ENCODE data around the gene MARVELD1.

Gene MARVELD1

GRCh38 chr10:97684866-97685394 lies 28.6 kb upstream of the MARVELD1 start:
- Histone ChIP-seq H2AFZ (ENCODE audit: insufficient read depth, low read length, poor library complexity) (no peak overlapping the region), H3K4me2 (ENCODE audit: low read length) (peak overlapping the region; percentile 7), H2BK120ac (ENCODE audit: insufficient read depth, low read length, poor library complexity) (no peak overlapping the region), H4K8ac (ENCODE audit: low read depth, low read length) (no peak overlapping the region), H3K27ac (ENCODE audit: low read depth, low read length) (no peak overlapping the region), H3K23ac (ENCODE audit: low read length) (no peak overlapping the region), H3K79me1 (ENCODE audit: low read length) (peaks cover 12% of the 10 kb centered on the region), H3K79me2 (ENCODE audit: control insufficient read depth, insufficient read depth, low read length, poor library complexity) (peaks cover 5% of the 10 kb centered on the region), H3K9ac (ENCODE audit: low read length) (no peak overlapping the region), H2AK5ac (ENCODE audit: low read length) (no peak overlapping the region), H3K4me3 (ENCODE audit: low read depth, low read length) (no peak overlapping the region), H4K12ac (ENCODE audit: low read depth, low read length) (no peak overlapping the region), H3K18ac (ENCODE audit: low read length) (no peak overlapping the region), H3K4me1 (ENCODE audit: control insufficient read depth in 1 of 2, insufficient read depth in 2 of 2, low read length in 2 of 2) (peaks cover 16 to 19% of the 10 kb centered on the region in 2 experiments), H4K91ac (ENCODE audit: low read depth, low read length) (no peak overlapping the region), H3K36me3 (ENCODE audit: control insufficient read depth in 1 of 2, insufficient read depth in 2 of 2, low read length in 2 of 2) (no peaks in the 10 kb centered on the region), H3K4ac (ENCODE audit: low read depth, low read length) (no peak overlapping the region), H2BK5ac (ENCODE audit: low read depth, low read length, poor library complexity) (no peak overlapping the region), H3K14ac (ENCODE audit: low read length) (no peak overlapping the region), H3K27me3 (ENCODE audit: insufficient read depth, low read length) (no peaks in the 10 kb centered on the region), H3K9me3 (ENCODE audit: insufficient read depth, low read depth, low read length) (no peaks in the 10 kb centered on the region), H2BK12ac (ENCODE audit: low read length) (no peak overlapping the region)
- no peak for DNase-seq
- WGBS (ENCODE audit: extremely low coverage, insufficient coverage, insufficient read length), result no CpG with 5 or more reads among the region's 5 CpGs

GRCh38 chr10:97685395-97685958 lies 28.1 kb upstream of the MARVELD1 start:
- WGBS (ENCODE audit: extremely low coverage, insufficient coverage, insufficient read length), result no CpG with 5 or more reads among the region's 2 CpGs
- H3K4me2 ChIP-seq (ENCODE audit: low read length), result peak overlapping the region; percentile 7
- no peak overlapping the region for H3K23ac ChIP-seq (ENCODE audit: low read length)
- H3K4me1 ChIP-seq (ENCODE audit: control insufficient read depth in 1 of 2, insufficient read depth in 2 of 2, low read length in 2 of 2), result peaks cover 16 to 19% of the 10 kb centered on the region in 2 experiments
- no peak overlapping the region for H3K9ac ChIP-seq (ENCODE audit: low read length)
- peak; percentile 40 to 67 for DNase-seq
- H4K91ac ChIP-seq (ENCODE audit: low read depth, low read length), result no peak overlapping the region
- H3K18ac ChIP-seq (ENCODE audit: low read length), result no peak overlapping the region
- no peaks in the 10 kb centered on the region for H3K9me3 ChIP-seq (ENCODE audit: insufficient read depth, low read depth, low read length)
- no peak overlapping the region for H3K4me3 ChIP-seq (ENCODE audit: low read depth, low read length)
- H3K14ac ChIP-seq (ENCODE audit: low read length), result no peak overlapping the region
- H2BK5ac ChIP-seq (ENCODE audit: low read depth, low read length, poor library complexity), result no peak overlapping the region
- peaks cover 4% of the 10 kb centered on the region for H3K79me2 ChIP-seq (ENCODE audit: control insufficient read depth, insufficient read depth, low read length, poor library complexity)
- H2AK5ac ChIP-seq (ENCODE audit: low read length), result no peak overlapping the region
- peaks cover 12% of the 10 kb centered on the region for H3K79me1 ChIP-seq (ENCODE audit: low read length)
- H4K12ac ChIP-seq (ENCODE audit: low read depth, low read length), result no peak overlapping the region
- H3K27ac ChIP-seq (ENCODE audit: low read depth, low read length), result no peak overlapping the region
- no peak overlapping the region for H4K8ac ChIP-seq (ENCODE audit: low read depth, low read length)
- no peak overlapping the region for H3K4ac ChIP-seq (ENCODE audit: low read depth, low read length)
- no peaks in the 10 kb centered on the region for H3K36me3 ChIP-seq (ENCODE audit: control insufficient read depth in 1 of 2, insufficient read depth in 2 of 2, low read length in 2 of 2)
- no peaks in the 10 kb centered on the region for H3K27me3 ChIP-seq (ENCODE audit: insufficient read depth, low read length)
- H2BK120ac ChIP-seq (ENCODE audit: insufficient read depth, low read length, poor library complexity), result no peak overlapping the region
- no peak overlapping the region for H2BK12ac ChIP-seq (ENCODE audit: low read length)
- H2AFZ ChIP-seq (ENCODE audit: insufficient read depth, low read length, poor library complexity), result no peak overlapping the region

- Histone ChIP-seq H3K9ac (ENCODE audit: low read length) (peak overlapping the region; percentile 28), H4K12ac (ENCODE audit: low read depth, low read length) (peak overlapping the region; percentile 19), H2BK12ac (ENCODE audit: low read length) (peak overlapping the region; percentile 34), H3K4ac (ENCODE audit: low read depth, low read length) (peak overlapping the region; percentile 22), H3K18ac (ENCODE audit: low read length) (peak overlapping the region; percentile 87), H2AFZ (ENCODE audit: insufficient read depth, low read length, poor library complexity) (peak overlapping the region; percentile 92), H3K79me2 (ENCODE audit: control insufficient read depth, insufficient read depth, low read length, poor library complexity) (peaks cover 4% of the 10 kb centered on the region), H2AK5ac (ENCODE audit: low read length) (no peak overlapping the region), H3K27me3 (ENCODE audit: insufficient read depth, low read length) (no peaks in the 10 kb centered on the region), H3K79me1 (ENCODE audit: low read length) (peaks cover 12% of the 10 kb centered on the region), H3K9me3 (ENCODE audit: insufficient read depth, low read depth, low read length) (no peaks in the 10 kb centered on the region), H2BK5ac (ENCODE audit: low read depth, low read length, poor library complexity) (peak overlapping the region; percentile 54), H3K23ac (ENCODE audit: low read length) (no peak overlapping the region), H3K14ac (ENCODE audit: low read length) (peak overlapping the region; percentile 85), H3K4me2 (ENCODE audit: low read length) (peak overlapping the region; percentile 76), H2BK120ac (ENCODE audit: insufficient read depth, low read length, poor library complexity) (peak overlapping the region; percentile 53), H3K36me3 (ENCODE audit: control insufficient read depth in 1 of 2, insufficient read depth in 2 of 2, low read length in 2 of 2) (no peaks in the 10 kb centered on the region), H3K4me1 (ENCODE audit: control insufficient read depth in 1 of 2, insufficient read depth in 2 of 2, low read length in 2 of 2) (peaks cover 16 to 19% of the 10 kb centered on the region in 2 experiments), H4K91ac (ENCODE audit: low read depth, low read length) (peak overlapping the region; percentile 52), H4K8ac (ENCODE audit: low read depth, low read length) (peak overlapping the region; percentile 77), H3K27ac (ENCODE audit: low read depth, low read length) (peak overlapping the region; percentile 20), H3K4me3 (ENCODE audit: low read depth, low read length) (peak overlapping the region; percentile 82)
- no CpG with 5 or more reads among the region's 14 CpGs for WGBS (ENCODE audit: extremely low coverage, insufficient coverage, insufficient read length)
- DNase-seq, result peak in 1 of 2 donors; percentile 46
Observed at GRCh38 chr10:97686301-97686961, 27.1 kb upstream of the MARVELD1 start.

GRCh38 chr10:97686962-97687784 lies 26.4 kb upstream of the MARVELD1 start, which contains the start of gene AVPI1:
Gene AVPI1 (minus strand): TSS chr10:97687241. CDS start chr10:97679905, 7,336 bp downstream.
- peak within 1 kb of the TSS; percentile 82 for H3K4me3 ChIP-seq (ENCODE audit: low read depth, low read length)
- H4K8ac ChIP-seq (ENCODE audit: low read depth, low read length), result peak within 1 kb of the TSS; percentile 77
- peak within 1 kb of the TSS; percentile 26 for H4K12ac ChIP-seq (ENCODE audit: low read depth, low read length)
- H3K4ac ChIP-seq (ENCODE audit: low read depth, low read length), result peak within 1 kb of the TSS; percentile 22
- H2BK12ac ChIP-seq (ENCODE audit: low read length), result peak within 1 kb of the TSS; percentile 34
- peak within 1 kb of the TSS; percentile 76 for H3K4me2 ChIP-seq (ENCODE audit: low read length)
- peak within 1 kb of the TSS; percentile 43 for H3K27ac ChIP-seq (ENCODE audit: low read depth, low read length)
- DNase-seq, result peak; percentile 99
- H3K79me1 ChIP-seq (ENCODE audit: low read length), result peaks cover 12% of the 10 kb centered on the region
- H3K27me3 ChIP-seq (ENCODE audit: insufficient read depth, low read length), result no peaks in the 10 kb centered on the region
- WGBS (ENCODE audit: extremely low coverage, insufficient coverage, insufficient read length), result no CpG with 5 or more reads among the region's 78 CpGs
- no peaks in the 10 kb centered on the region for H3K36me3 ChIP-seq (ENCODE audit: control insufficient read depth in 1 of 2, insufficient read depth in 2 of 2, low read length in 2 of 2)
- no peaks in the 10 kb centered on the region for H3K9me3 ChIP-seq (ENCODE audit: insufficient read depth, low read depth, low read length)
- peaks cover 16 to 19% of the 10 kb centered on the region in 2 experiments for H3K4me1 ChIP-seq (ENCODE audit: control insufficient read depth in 1 of 2, insufficient read depth in 2 of 2, low read length in 2 of 2)
- H3K18ac ChIP-seq (ENCODE audit: low read length), result peak within 1 kb of the TSS; percentile 87
- peak within 1 kb of the TSS; percentile 92 for H2AFZ ChIP-seq (ENCODE audit: insufficient read depth, low read length, poor library complexity)
- peak within 1 kb of the TSS; percentile 85 for H3K14ac ChIP-seq (ENCODE audit: low read length)
- H4K91ac ChIP-seq (ENCODE audit: low read depth, low read length), result peak within 1 kb of the TSS; percentile 59
- H2BK120ac ChIP-seq (ENCODE audit: insufficient read depth, low read length, poor library complexity), result peak within 1 kb of the TSS; percentile 53
- H2BK5ac ChIP-seq (ENCODE audit: low read depth, low read length, poor library complexity), result peak within 1 kb of the TSS; percentile 54
- H3K79me2 ChIP-seq (ENCODE audit: control insufficient read depth, insufficient read depth, low read length, poor library complexity), result peaks cover 4% of the 10 kb centered on the region
- no peak within 1 kb of the TSS for H2AK5ac ChIP-seq (ENCODE audit: low read length)
- H3K9ac ChIP-seq (ENCODE audit: low read length), result peak within 1 kb of the TSS; percentile 28
- no peak within 1 kb of the TSS for H3K23ac ChIP-seq (ENCODE audit: low read length)

Data from trophoblast cell (in vitro differentiated cells and primary cell).